ENCODE data around the gene IDI2.

Gene IDI2

DNA sequence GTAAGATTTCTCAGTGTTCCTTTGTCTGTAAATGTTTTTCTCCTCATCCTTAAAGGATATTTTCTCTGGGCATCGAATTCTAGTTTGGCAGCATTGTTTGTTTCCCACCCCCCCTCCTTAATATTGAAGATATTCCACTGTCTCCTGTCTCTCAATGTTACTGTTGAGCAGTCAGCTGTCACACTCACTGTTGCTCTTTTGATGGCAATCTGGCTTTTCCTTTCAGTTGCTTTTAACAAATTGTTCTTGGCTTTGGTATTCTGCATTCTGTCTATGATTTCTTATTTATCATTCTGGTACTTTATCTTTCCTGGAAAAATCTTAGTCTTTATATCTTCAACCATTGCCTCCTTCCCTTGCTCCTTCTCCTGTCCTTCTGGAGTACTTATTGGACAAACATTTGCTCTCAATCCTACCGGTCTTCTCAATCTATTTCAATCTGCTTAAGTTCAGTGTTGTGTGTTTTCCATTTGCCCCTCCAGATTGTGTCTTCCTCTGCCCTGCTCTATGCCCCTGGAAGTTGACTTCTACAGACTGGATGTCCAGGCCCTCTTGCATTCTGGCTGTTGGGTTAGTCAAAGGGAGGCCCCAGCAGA lies 46.7 kb downstream of the IDI2 start:
- no peaks in the 10 kb centered on the region for H3K4me1 ChIP-seq (ENCODE audit: control insufficient read depth in 1 of 2, insufficient read depth in 2 of 2, low read length in 2 of 2)
- peaks cover 13 to 16% of the 10 kb centered on the region in 2 donors for H3K9me3 ChIP-seq (ENCODE audit: control insufficient read depth in 1 of 2, low read length in 2 of 2)
- H3K27ac ChIP-seq (ENCODE audit: low read length) = no peak overlapping the region
- H3K36me3 ChIP-seq (ENCODE audit: control insufficient read depth in 1 of 2, insufficient read depth in 2 of 2, low read length in 2 of 2) = peaks cover 0 to 7% of the 10 kb centered on the region in 2 donors
- no peak overlapping the region for H3K4me3 ChIP-seq (ENCODE audit: low read depth in 1 of 2, low read length in 2 of 2)
- no peaks in the 10 kb centered on the region for H3K27me3 ChIP-seq (ENCODE audit: low read depth, low read length)

DNA sequence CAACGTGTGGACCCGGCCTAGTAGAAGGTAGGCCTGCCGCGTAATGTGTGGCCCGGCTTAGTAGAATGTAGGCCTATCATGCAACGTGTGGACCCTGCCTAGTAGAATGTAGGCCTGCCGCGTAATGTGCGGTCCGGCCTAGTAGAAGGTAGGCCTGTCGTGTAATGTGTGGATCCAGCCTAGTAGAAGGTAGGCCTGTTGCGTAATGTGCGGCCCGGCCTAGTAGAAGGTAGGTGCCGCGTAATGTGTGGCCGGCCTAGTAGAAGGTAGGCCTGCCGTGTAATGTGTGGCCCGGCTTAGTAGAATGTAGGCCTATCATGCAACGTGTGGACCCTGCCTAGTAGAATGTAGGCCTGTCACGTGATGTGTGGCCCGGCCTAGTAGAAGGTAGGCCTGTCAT lies 49.3 kb downstream of the IDI2 start:
- H3K4me3 ChIP-seq (ENCODE audit: low read depth in 1 of 2, low read length in 2 of 2) = no peak overlapping the region
- H3K27me3 ChIP-seq (ENCODE audit: low read depth, low read length) = no peaks in the 10 kb centered on the region
- H3K9me3 ChIP-seq (ENCODE audit: control insufficient read depth in 1 of 2, low read length in 2 of 2) = peaks cover 13 to 16% of the 10 kb centered on the region in 2 donors
- no peaks in the 10 kb centered on the region for H3K4me1 ChIP-seq (ENCODE audit: control insufficient read depth in 1 of 2, insufficient read depth in 2 of 2, low read length in 2 of 2)
- no peak overlapping the region for H3K27ac ChIP-seq (ENCODE audit: low read length)
- peaks cover 0 to 7% of the 10 kb centered on the region in 2 donors for H3K36me3 ChIP-seq (ENCODE audit: control insufficient read depth in 1 of 2, insufficient read depth in 2 of 2, low read length in 2 of 2)

DNA sequence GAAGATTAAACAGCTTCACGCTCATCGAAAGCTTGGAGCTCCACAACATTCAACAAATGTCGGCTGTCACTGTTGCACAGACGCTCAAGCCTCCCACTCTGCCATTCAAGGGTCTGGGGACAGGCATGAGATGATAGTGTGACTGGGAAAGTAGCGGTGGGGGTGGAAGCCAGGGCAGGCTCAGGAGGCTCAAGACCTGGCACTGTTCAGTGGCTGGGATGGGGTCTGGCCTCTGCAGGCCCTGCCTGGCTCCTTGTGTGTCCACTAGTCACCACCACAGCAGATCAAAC lies 50.9 kb downstream of the IDI2 start:
- no peak overlapping the region for H3K4me3 ChIP-seq (ENCODE audit: low read depth in 1 of 2, low read length in 2 of 2)
- H3K9me3 ChIP-seq (ENCODE audit: control insufficient read depth in 1 of 2, low read length in 2 of 2) = peaks cover 10 to 14% of the 10 kb centered on the region in 2 donors
- H3K4me1 ChIP-seq (ENCODE audit: control insufficient read depth in 1 of 2, insufficient read depth in 2 of 2, low read length in 2 of 2) = peaks cover 0 to 10% of the 10 kb centered on the region in 2 donors
- H3K36me3 ChIP-seq (ENCODE audit: control insufficient read depth in 1 of 2, insufficient read depth in 2 of 2, low read length in 2 of 2) = peaks cover 0 to 7% of the 10 kb centered on the region in 2 donors
- no peak overlapping the region for H3K27ac ChIP-seq (ENCODE audit: low read length)
- no peaks in the 10 kb centered on the region for H3K27me3 ChIP-seq (ENCODE audit: low read depth, low read length)

DNA sequence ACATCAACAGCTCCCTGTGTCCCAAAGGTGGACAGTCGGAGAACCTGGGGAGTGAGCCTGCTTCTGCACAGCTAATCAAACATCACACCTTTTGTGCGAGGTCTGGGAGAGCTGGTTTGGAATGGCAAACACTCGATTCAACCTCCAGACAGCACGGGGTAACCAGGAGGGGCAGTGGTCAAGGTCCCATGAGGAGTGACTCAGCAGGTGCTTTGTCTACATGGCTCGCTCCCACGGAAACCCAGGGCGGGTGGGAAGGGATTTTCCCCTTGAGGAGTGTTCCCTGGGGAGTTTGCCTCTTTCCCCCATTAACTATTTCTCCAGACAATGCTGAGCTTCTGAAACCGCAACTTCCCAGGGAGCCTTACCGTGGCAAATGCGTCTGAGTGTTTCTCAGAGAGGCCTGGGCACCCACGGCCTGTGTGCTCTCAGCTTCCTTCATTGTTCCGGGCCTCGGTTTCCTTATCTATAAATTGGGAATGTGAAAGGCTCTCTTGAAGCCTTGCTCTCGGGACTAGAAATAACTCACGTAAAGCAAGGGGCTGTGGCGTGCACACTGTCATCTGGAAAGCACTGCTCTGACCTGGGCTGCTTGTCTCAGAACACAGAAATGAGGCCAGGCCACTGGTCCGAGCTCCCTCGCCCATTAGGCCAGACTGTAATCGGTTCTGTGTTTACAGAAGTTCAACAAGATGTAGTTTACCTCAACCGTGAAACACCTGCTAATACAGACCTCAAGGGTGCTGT lies 51.4 kb downstream of the IDI2 start:
- H3K4me1 ChIP-seq (ENCODE audit: control insufficient read depth in 1 of 2, insufficient read depth in 2 of 2, low read length in 2 of 2) = peaks cover 0 to 10% of the 10 kb centered on the region in 2 donors
- no peaks in the 10 kb centered on the region for H3K27me3 ChIP-seq (ENCODE audit: low read depth, low read length)
- no peak overlapping the region for H3K27ac ChIP-seq (ENCODE audit: low read length)
- no peak overlapping the region for H3K4me3 ChIP-seq (ENCODE audit: low read depth in 1 of 2, low read length in 2 of 2)
- peaks cover 0 to 7% of the 10 kb centered on the region in 2 donors for H3K36me3 ChIP-seq (ENCODE audit: control insufficient read depth in 1 of 2, insufficient read depth in 2 of 2, low read length in 2 of 2)
- peaks cover 10 to 12% of the 10 kb centered on the region in 2 donors for H3K9me3 ChIP-seq (ENCODE audit: control insufficient read depth in 1 of 2, low read length in 2 of 2)

DNA sequence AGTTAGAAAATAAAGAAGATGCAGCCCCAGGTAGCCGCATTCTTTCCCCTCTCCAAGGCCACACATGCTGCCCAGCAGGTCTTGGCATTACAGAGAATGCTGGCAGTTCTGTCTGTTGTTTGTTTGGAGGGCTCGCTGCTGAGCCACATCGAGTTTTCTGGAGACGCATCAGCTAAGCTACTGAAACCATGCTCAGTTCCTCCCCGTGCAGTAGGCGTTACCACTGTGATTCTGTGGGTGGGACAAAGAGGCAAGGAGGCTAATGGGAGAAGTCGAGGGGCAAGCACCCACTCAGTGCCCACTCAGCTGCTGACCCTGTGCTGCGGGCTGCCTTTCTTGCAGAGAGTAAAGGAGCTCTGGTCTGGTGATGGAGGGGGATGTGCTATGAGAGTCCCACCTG lies 52.9 kb downstream of the IDI2 start:
- H3K27ac ChIP-seq (ENCODE audit: low read length) = no peak overlapping the region
- H3K27me3 ChIP-seq (ENCODE audit: low read depth, low read length) = no peaks in the 10 kb centered on the region
- H3K4me1 ChIP-seq (ENCODE audit: control insufficient read depth in 1 of 2, insufficient read depth in 2 of 2, low read length in 2 of 2) = peaks cover 0 to 10% of the 10 kb centered on the region in 2 donors
- H3K36me3 ChIP-seq (ENCODE audit: control insufficient read depth in 1 of 2, insufficient read depth in 2 of 2, low read length in 2 of 2) = peaks cover 0 to 7% of the 10 kb centered on the region in 2 donors
- H3K4me3 ChIP-seq (ENCODE audit: low read depth in 1 of 2, low read length in 2 of 2) = no peak overlapping the region
- peaks cover 0 to 5% of the 10 kb centered on the region in 2 donors for H3K9me3 ChIP-seq (ENCODE audit: control insufficient read depth in 1 of 2, low read length in 2 of 2)

DNA sequence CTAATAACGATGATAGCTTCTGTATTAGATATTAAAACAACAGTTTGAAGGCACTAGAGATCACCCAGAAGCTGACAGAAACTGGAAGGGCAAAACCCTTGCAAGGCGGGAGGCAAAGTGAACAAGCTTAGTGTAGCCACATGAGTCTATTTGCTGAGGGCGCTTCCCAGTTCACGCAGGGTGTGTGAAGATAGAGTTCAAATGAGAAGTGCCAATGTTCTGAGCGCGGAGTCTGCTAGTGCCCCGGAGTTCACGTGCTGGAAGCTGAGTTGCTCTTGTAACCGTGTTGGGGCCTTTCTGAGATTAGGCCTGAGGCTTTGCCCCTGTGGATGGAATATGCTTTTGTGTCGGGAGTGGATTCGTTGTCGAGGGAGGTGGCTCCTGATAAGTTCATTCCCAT lies 54.0 kb downstream of the IDI2 start:
- peaks cover 0 to 5% of the 10 kb centered on the region in 2 donors for H3K36me3 ChIP-seq (ENCODE audit: control insufficient read depth in 1 of 2, insufficient read depth in 2 of 2, low read length in 2 of 2)
- no peak overlapping the region for H3K4me3 ChIP-seq (ENCODE audit: low read depth in 1 of 2, low read length in 2 of 2)
- H3K9me3 ChIP-seq (ENCODE audit: control insufficient read depth in 1 of 2, low read length in 2 of 2) = peaks cover 0 to 3% of the 10 kb centered on the region in 2 donors
- peaks cover 0 to 10% of the 10 kb centered on the region in 2 donors for H3K4me1 ChIP-seq (ENCODE audit: control insufficient read depth in 1 of 2, insufficient read depth in 2 of 2, low read length in 2 of 2)
- no peaks in the 10 kb centered on the region for H3K27me3 ChIP-seq (ENCODE audit: low read depth, low read length)
- H3K27ac ChIP-seq (ENCODE audit: low read length) = no peak overlapping the region

DNA sequence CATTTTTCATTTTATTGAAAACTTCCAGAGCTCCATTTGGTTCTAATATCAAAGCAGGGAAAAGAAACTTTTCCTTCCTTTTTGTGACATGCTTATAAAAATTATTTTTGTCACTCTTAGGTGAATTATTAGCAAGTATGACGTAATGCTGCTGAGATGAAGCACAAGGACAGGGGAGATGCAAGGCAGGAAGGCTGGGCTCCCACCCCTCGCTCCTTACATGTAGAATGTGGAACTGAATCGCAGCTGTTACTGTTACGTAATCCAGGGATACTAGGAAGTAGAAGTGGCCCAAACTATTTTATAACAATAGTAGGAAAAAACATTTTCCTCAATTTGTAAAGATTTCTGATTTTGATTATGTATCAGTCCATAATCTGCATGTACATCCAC lies 54.5 kb downstream of the IDI2 start:
- no peaks in the 10 kb centered on the region for H3K9me3 ChIP-seq (ENCODE audit: control insufficient read depth in 1 of 2, low read length in 2 of 2)
- H3K36me3 ChIP-seq (ENCODE audit: control insufficient read depth in 1 of 2, insufficient read depth in 2 of 2, low read length in 2 of 2) = no peaks in the 10 kb centered on the region
- H3K27ac ChIP-seq (ENCODE audit: low read length) = no peak overlapping the region
- no peak overlapping the region for H3K4me3 ChIP-seq (ENCODE audit: low read depth in 1 of 2, low read length in 2 of 2)
- H3K4me1 ChIP-seq (ENCODE audit: control insufficient read depth in 1 of 2, insufficient read depth in 2 of 2, low read length in 2 of 2) = peaks cover 0 to 10% of the 10 kb centered on the region in 2 donors
- no peaks in the 10 kb centered on the region for H3K27me3 ChIP-seq (ENCODE audit: low read depth, low read length)

DNA sequence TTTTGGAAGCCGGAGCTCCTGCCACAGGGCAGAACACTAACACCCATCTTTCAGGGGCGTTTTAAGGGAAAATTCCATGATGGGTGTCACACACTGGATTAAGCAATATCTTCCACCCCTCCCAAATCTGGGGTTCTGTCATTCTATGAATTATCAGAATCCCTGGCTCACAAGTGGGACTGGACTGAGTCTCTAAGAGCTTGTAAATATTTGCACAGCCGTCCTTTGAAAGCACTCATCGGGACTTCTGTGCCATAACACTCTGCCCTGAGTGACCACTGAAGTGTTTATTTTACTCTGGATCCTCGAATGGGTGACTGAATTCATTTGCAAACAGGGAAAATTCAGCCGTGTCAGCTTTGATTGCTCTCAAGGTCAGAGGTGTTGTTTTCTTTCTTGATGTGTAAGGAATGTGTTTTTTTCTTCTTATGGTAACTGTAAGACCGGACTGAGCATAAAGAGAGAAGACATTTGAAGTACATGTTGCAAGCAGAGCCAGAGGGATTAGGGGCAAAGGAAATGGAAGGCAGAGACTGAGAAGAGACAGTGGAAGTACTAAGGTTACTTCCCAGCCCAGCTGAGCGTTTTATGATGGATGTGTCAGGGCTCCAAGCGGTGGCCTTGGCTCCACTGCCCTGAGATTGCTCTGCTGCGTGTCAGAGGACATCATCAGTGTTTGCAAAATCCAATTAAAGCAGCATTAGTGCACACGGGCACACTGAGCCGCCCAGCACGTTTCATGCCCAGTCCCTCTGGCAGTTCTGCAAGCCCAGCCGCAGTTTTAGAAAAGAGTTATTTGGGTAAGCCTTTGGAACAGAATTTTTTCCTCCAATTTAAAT lies 55.1 kb downstream of the IDI2 start:
- Histone ChIP-seq H3K4me1 (ENCODE audit: control insufficient read depth in 1 of 2, insufficient read depth in 2 of 2, low read length in 2 of 2) (peaks cover 0 to 10% of the 10 kb centered on the region in 2 donors), H3K27me3 (ENCODE audit: low read depth, low read length) (no peaks in the 10 kb centered on the region), H3K36me3 (ENCODE audit: control insufficient read depth in 1 of 2, insufficient read depth in 2 of 2, low read length in 2 of 2) (no peaks in the 10 kb centered on the region), H3K9me3 (ENCODE audit: control insufficient read depth in 1 of 2, low read length in 2 of 2) (no peaks in the 10 kb centered on the region), H3K27ac (ENCODE audit: low read length) (no peak overlapping the region), H3K4me3 (ENCODE audit: low read depth in 1 of 2, low read length in 2 of 2) (no peak overlapping the region)

DNA sequence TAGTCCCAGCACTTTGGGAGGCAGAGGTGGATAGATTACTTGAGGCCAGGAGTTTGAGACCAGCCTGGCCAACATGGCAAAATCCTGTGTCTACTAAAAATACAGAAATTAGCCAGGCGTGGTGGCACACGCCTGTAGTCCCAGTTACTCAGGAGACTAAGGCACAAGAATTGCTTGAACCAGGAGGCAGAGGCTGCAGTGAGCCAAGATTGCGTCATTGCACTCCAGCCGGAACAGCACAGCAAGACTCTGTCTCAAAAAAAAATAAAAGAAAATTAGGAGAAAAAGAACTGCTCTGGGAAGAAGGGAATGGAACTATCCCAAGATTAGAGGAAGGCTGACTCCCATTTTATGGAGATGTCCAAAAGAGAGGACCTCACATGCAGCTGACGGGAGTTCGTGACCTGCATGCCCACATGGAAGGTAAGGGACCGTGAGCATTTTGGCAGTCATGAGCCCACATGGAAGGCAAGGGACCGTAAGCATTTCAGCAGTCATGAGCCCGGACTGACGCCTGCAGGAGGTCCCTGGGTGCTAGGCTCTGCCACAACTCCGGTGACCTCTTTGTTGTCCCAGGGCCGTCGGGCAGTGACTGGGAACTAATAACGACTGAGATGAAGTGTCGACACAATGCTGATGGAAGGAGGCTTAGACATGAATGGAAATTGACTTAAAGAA lies 56.0 kb downstream of the IDI2 start:
- Histone ChIP-seq H3K36me3 (ENCODE audit: control insufficient read depth in 1 of 2, insufficient read depth in 2 of 2, low read length in 2 of 2) (no peaks in the 10 kb centered on the region), H3K9me3 (ENCODE audit: control insufficient read depth in 1 of 2, low read length in 2 of 2) (no peaks in the 10 kb centered on the region), H3K27me3 (ENCODE audit: low read depth, low read length) (no peaks in the 10 kb centered on the region), H3K4me1 (ENCODE audit: control insufficient read depth in 1 of 2, insufficient read depth in 2 of 2, low read length in 2 of 2) (peaks cover 0 to 10% of the 10 kb centered on the region in 2 donors), H3K4me3 (ENCODE audit: low read depth in 1 of 2, low read length in 2 of 2) (no peak overlapping the region), H3K27ac (ENCODE audit: low read length) (no peak overlapping the region)

Measured in muscle layer of duodenum (tissue), 2 donors.